ENCODE measurements around the gene MTCH2.
A peak's percentile ranks its signal among the peaks of the same experiment; 100 is the strongest.

MTCH2 gene

GRCh38 chr11:47578524-47579494 is 63.5 kb downstream of the MTCH2 start, which contains the start of the genes KBTBD4 and NDUFS3:
KBTBD4 (minus strand) TSS chr11:47578970; CDS start chr11:47578951, 19 bp downstream.
NDUFS3 (plus strand) TSS chr11:47579074; CDS start chr11:47579092, 18 bp downstream.
- peak; percentile 4 for TF ChIP-seq CTCF (IDR thresholded peaks at IDR 0.05; ENCODE audit: extremely low read depth, insufficient read depth, missing control alignments)
- peak; percentile 91 for DNase-seq (ENCODE audit: low spot score)
- in situ Hi-C loops (cut with MboI; ENCODE audit: low pct_unique_long_range_greater_than_20kb, low sequenced_read_pairs, unreplicated experiment), result no loop called here

- no peak for DNase-seq (ENCODE audit: low spot score)
Observed at GRCh38 chr11:47577460-47578041, 64.8 kb downstream of the MTCH2 start.

GRCh38 chr11:47573321-47573720 is 69.0 kb downstream of the MTCH2 start:
- DNase-seq (ENCODE audit: low spot score), result no peak
- in situ Hi-C loops (cut with MboI; ENCODE audit: low pct_unique_long_range_greater_than_20kb, low sequenced_read_pairs, unreplicated experiment), result no loop called here
- no peak for TF ChIP-seq CTCF (IDR thresholded peaks at IDR 0.05; ENCODE audit: extremely low read depth, insufficient read depth, missing control alignments)

More at GRCh38 chr11:47577460-47578041, 64.8 kb downstream of the MTCH2 start:
- TF ChIP-seq CTCF (IDR thresholded peaks at IDR 0.05; ENCODE audit: extremely low read depth, insufficient read depth, missing control alignments), result no peak
- in situ Hi-C loops (cut with MboI; ENCODE audit: low pct_unique_long_range_greater_than_20kb, low sequenced_read_pairs, unreplicated experiment), result no loop called here

GRCh38 chr11:47572715-47573255 is 69.6 kb downstream of the MTCH2 start:
- TF ChIP-seq CTCF (IDR thresholded peaks at IDR 0.05; ENCODE audit: extremely low read depth, insufficient read depth, missing control alignments), result no peak
- in situ Hi-C loops (cut with MboI; ENCODE audit: low pct_unique_long_range_greater_than_20kb, low sequenced_read_pairs, unreplicated experiment), result no loop called here
- DNase-seq (ENCODE audit: low spot score), result no peak

GRCh38 chr11:47571895-47572294 is 70.5 kb downstream of the MTCH2 start:
- no peak for TF ChIP-seq CTCF (IDR thresholded peaks at IDR 0.05; ENCODE audit: extremely low read depth, insufficient read depth, missing control alignments)
- in situ Hi-C loops (cut with MboI; ENCODE audit: low pct_unique_long_range_greater_than_20kb, low sequenced_read_pairs, unreplicated experiment), result no loop called here
- DNase-seq (ENCODE audit: low spot score), result no peak

GRCh38 chr11:47571357-47571729 is 71.0 kb downstream of the MTCH2 start:
- in situ Hi-C loops (cut with MboI; ENCODE audit: low pct_unique_long_range_greater_than_20kb, low sequenced_read_pairs, unreplicated experiment), result no loop called here
- no peak for TF ChIP-seq CTCF (IDR thresholded peaks at IDR 0.05; ENCODE audit: extremely low read depth, insufficient read depth, missing control alignments)
- DNase-seq (ENCODE audit: low spot score), result no peak
